Peyer's patch (tissue), 4 donors: Measurements from ENCODE around the gene FMNL2.

Source experiments
- CTCF ChIP-seq, 6 experiments: fragments of 450-650 bp in 4 of 6; fragments of 200-600 bp in 2 of 6; sonication (generic) in 1 of 6; IDR thresholded peaks; one replicate each; pipeline ENCODE4 v1.5.1; 2017 to 2019; ENCODE audit warnings: antibody characterized with exemption in 6 of 6, mild to moderate bottlenecking in 3 of 6, moderate library complexity in 1 of 6
- POLR2A ChIP-seq, 2 donors: fragments of 450-650 bp; IDR thresholded peaks; one replicate each; pipeline ENCODE4 v1.5.1; 2017; ENCODE audit warnings: antibody characterized with exemption in 2 of 2, mild to moderate bottlenecking in 2 of 2, moderate library complexity in 2 of 2

GRCh38 chr2:152632736-152633135 lies 297.8 kb downstream of the FMNL2 start:
- no peak for TF ChIP-seq CTCF (IDR thresholded peaks at IDR 0.05)
- no peak for TF ChIP-seq POLR2A (IDR thresholded peaks at IDR 0.05)
